HepG2 (cell line): ENCODE measurements around the gene FAM174C. TPM values are rescaled to one million over a fixed set of nuclear protein-coding genes. Genes with fewer than 3 reads are reported as not detected.
A peak's percentile ranks its signal among the peaks of the same experiment; 100 is the strongest.

Source experiments
- ATAC-seq: fragments of 200-7000 bp; cut with Tn5 transposase; 3 replicates; pipeline ENCODE4 v1.9.1; 2020; ENCODE audit warnings: mild to moderate bottlenecking, moderate library complexity
- BruUV-seq: library from RNA; stranded (reverse); fragments of 400-500 nt; replicated peaks from 2 replicates; lab custom pipeline; 2021; lab: Mats Ljungman, UMichigan
- CTCF ChIA-PET: fragments of 300-600 bp; formaldehyde crosslinking; extraction: SDS; loops from one replicate; lab custom pipeline; 2021; ENCODE audit warnings: low total read pairs, inconsistent platforms, low intra/inter-chr PET ratio; lab: Yijun Ruan, JAX
- POLR2A ChIA-PET: fragments of 350-600 bp; sonication (Branson Sonifier 250); formaldehyde crosslinking; loops from one replicate; lab custom pipeline; 2020; ENCODE audit warnings: antibody characterized with exemption, inconsistent platforms; lab: Yijun Ruan, JAX
- DNase-seq: peaks from one replicate; pipeline ENCODE4 v3.0.0-alpha.2; 2015; ENCODE audit warnings: low spot score
- FAIRE-seq: peaks from 3 replicates; lab custom pipeline; 2011; peaks lifted over from hg19 to GRCh38; lab: Jason Lieb, UNC
- H2AFZ ChIP-seq: one replicate; pipeline ENCODE4 v1.6.1; 2011; ENCODE audit warnings: low read length, inconsistent platforms
- H3K27ac ChIP-seq: fragments of 300-600 bp; 3 replicates; pipeline ENCODE4 v1.8.0; 2011; ENCODE audit warnings: mixed run types, mild to moderate bottlenecking, mixed read lengths, low read length, inconsistent platforms; ENCODE audit not compliant: insufficient read depth; ENCODE audit errors: extremely low read length
- H3K27me3 ChIP-seq, 2 experiments: fragments of 200-600 bp in 1 of 2; 2 replicates in 1 of 2; 3 replicates in 1 of 2; pipeline versions ENCODE4 v1.6.0 to v1.8.0; 2011; ENCODE audit warnings: low read length in 2 of 2, mild to moderate bottlenecking in 2 of 2, moderate library complexity in 2 of 2, inconsistent platforms in 1 of 2; ENCODE audit not compliant: insufficient read depth in 2 of 2, control insufficient read depth in 1 of 2
- H3K36me3 ChIP-seq, 2 experiments: fragments of 200-600 bp in 1 of 2; replicated peaks in 1 of 2; 2 replicates in 1 of 2; 3 replicates in 1 of 2; pipeline versions ENCODE4 v1.5.1 to v1.8.0; 2011; ENCODE audit warnings: low read length in 2 of 2, inconsistent platforms in 1 of 2; ENCODE audit not compliant: insufficient read depth in 2 of 2, control insufficient read depth in 1 of 2
- H3K4me1 ChIP-seq: 2 replicates; pipeline ENCODE4 v1.5.1; 2012; ENCODE audit warnings: low read length, inconsistent platforms; ENCODE audit not compliant: insufficient read depth
- H3K4me2 ChIP-seq: 2 replicates; pipeline ENCODE4 v1.6.0; 2011; ENCODE audit warnings: low read depth, low read length, inconsistent platforms
- H3K4me3 ChIP-seq, 3 experiments: fragments of 200-600 bp in 1 of 3; sonication (generic), shearing (Covaris generic) in 1 of 3; replicated peaks in 1 of 3; 2 replicates each; pipeline ENCODE4 v1.5.1; 2011 to 2016; ENCODE audit warnings: low read length in 3 of 3, inconsistent platforms in 2 of 3, low read depth in 2 of 3, mild to moderate bottlenecking in 2 of 3, control low read depth in 1 of 3, mixed read lengths in 1 of 3; ENCODE audit not compliant: insufficient read depth in 1 of 3
- H3K79me2 ChIP-seq: one replicate; pipeline ENCODE4 v1.6.1; 2011; ENCODE audit warnings: low read length, inconsistent platforms; ENCODE audit not compliant: insufficient read depth
- H3K9ac ChIP-seq: 2 replicates; pipeline ENCODE4 v1.6.0; 2011; ENCODE audit warnings: mild to moderate bottlenecking, low read depth, low read length, inconsistent platforms; ENCODE audit not compliant: insufficient read depth
- H3K9me3 ChIP-seq: 2 replicates; pipeline ENCODE4 v1.5.1; 2012; ENCODE audit warnings: mild to moderate bottlenecking, low read length
- H4K20me1 ChIP-seq: 2 replicates; pipeline ENCODE4 v1.6.0; 2011; ENCODE audit warnings: inconsistent platforms, mild to moderate bottlenecking, low read length, moderate library complexity; ENCODE audit not compliant: insufficient read depth
- GTF2F1 ChIP-seq: fragments of 150-350 bp; IDR thresholded peaks from 2 replicates; pipeline ENCODE4 v1.6.1; 2014; ENCODE audit warnings: low read length
- MIER3 ChIP-seq: IDR thresholded peaks from 2 replicates; pipeline ENCODE4 v1.6.1; 2016; ENCODE audit warnings: missing compliant biosample characterization, borderline replicate concordance
- SMC3 ChIP-seq: IDR thresholded peaks from 2 replicates; pipeline ENCODE4 v1.6.1; 2011; ENCODE audit warnings: low read length, improper control_type of control experiment
- U2AF2 ChIP-seq: fragments of 200-400 bp; formaldehyde crosslinking; IDR thresholded peaks from 2 replicates; pipeline ENCODE4 v1.6.1; 2017; ENCODE audit warnings: low read depth, mild to moderate bottlenecking, low read length
- ZNF224 ChIP-seq: sonication (generic); formaldehyde crosslinking; IDR thresholded peaks from 2 replicates; pipeline ENCODE4 v1.5.0; 2020; ENCODE audit warnings: mild to moderate bottlenecking, missing genetic modification reagents
- ZNF552 ChIP-seq: sonication (generic); formaldehyde crosslinking; IDR thresholded peaks from 2 replicates; pipeline ENCODE4 v1.9.0; 2022; ENCODE audit warnings: missing genetic modification reagents, mild to moderate bottlenecking, borderline replicate concordance
- ZNF816 ChIP-seq: sonication (generic); formaldehyde crosslinking; IDR thresholded peaks from 2 replicates; pipeline ENCODE4 v1.8.0; 2022; ENCODE audit warnings: missing genetic modification reagents, mild to moderate bottlenecking, borderline replicate concordance
- WGBS: methylation state at CpG from one replicate; pipeline ENCODE4 v1.1.6; 2017; ENCODE audit warnings: low lambda C conversion rate; 5-methylcytosine and 5-hydroxymethylcytosine counted together
- in situ Hi-C: cut with HindIII; loops from 2 replicates; pipeline ENCODE4 v1.10.0; 2017; ENCODE audit warnings: low pct_unique_long_range_greater_than_20kb; ENCODE audit not compliant: extremely low pct_ligation_motif_present
- intact Hi-C: fragments of 100-400 bp; cut with micrococcal nuclease; formaldehyde crosslinking; loops from one replicate; pipeline ENCODE4 v1.10.0; 2022; ENCODE audit not compliant: unreplicated experiment
- polyA plus RNA-seq, 8 experiments: library from polyadenylated mRNA; depleted of rRNA in 3 of 8; stranded (reverse) in 7 of 8; unstranded in 1 of 8; fragments of >200 nt; fragmentation: Illumina TruSeq in 4 of 8; extraction: Trizol in 4 of 8; gene quantifications; 2 replicates each; pipeline versions ENCODE4 v1.2.1 to v1.2.3, GENCODE V29; 2011 to 2016; ENCODE audit warnings: low read depth in 4 of 8, missing spikeins in 1 of 8, mixed read lengths in 1 of 8; ENCODE audit not compliant: insufficient read depth in 1 of 8
- total RNA-seq, 5 experiments: library from RNA; depleted of rRNA; stranded (reverse); fragments of >200 nt; fragmentation: Illumina TruSeq; extraction: Trizol; gene quantifications; 2 replicates each; pipeline ENCODE4 v1.2.3, GENCODE V29; 2016; ENCODE audit warnings: low read depth in 1 of 5

FAM174C gene
- total and polyA plus RNA-seq, 2 of the 13 experiments (the other 11 are each of a cell fraction or from before 2014, with no cell fraction given): 19.5 to 31.3 TPM

DNA sequence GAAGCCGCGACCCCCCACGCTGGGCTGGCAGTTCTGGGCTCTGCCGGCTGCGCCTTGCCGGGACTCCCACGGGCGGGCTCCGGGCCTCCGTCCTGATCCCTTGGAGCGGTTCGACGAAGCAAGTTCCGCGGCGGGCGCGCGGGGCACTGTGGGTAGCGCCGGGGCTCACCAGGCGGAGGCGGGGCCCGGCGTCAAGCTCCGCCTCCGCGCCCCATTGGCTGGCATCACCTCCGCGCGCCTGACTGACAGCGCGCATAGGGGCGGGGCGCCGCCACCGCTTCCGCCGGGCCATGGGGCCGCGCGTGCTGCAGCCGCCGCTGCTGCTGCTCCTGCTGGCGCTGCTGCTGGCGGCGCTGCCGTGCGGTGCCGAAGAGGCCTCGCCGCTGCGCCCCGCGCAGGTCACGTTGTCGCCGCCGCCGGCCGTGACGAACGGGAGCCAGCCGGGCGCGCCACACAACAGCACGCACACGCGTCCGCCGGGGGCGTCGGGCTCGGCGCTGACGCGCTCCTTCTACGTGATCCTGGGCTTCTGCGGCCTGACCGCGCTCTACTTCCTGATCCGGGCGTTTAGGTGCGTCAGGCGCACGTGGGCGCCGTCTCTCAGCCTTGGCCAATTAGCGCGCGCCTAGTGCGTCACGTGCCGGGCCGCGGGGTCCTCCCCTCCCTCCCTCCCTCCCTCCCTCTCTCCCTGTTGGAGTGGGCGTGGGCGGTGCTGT lies at the start of gene FAM174C (continued):
- TF ChIP-seq U2AF2 (0 out of 2 replicates have a peak, but pooled peaks have one; percentile 21), MIER3 (CRISPR knock-in tag) (no peak; the same call in 1 of the 2 replicates), ZNF816 (CRISPR knock-in tag) (peak; percentile 73; the same call in 1 of the 2 replicates), GTF2F1 (no peak), SMC3 (no peak)
- TF ChIP-seq, all 625 proteins: peak for 212

DNA sequence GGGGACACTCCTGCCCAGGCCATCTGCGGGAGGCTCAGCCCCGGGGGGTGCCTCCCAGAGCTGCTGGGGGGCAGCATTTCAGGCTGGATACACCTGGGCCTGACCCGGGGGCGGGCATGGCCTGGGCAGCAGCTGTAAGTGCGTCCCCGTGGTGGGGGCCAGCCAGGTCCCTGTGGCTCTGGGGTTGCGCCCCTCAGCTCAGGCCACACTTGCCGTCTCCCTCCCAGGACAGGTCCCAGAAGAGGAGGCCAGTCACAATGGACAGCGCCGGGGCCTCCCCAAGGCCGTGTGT lies 49.2 kb upstream of the FAM174C start:
- peaks cover 13 to 17% of the 10 kb centered on the region in 2 experiments; a peak in 4 of 5 replicates for H3K36me3 ChIP-seq
- no TSS peak for BruUV-seq
- FAIRE-seq (no peak), ATAC-seq (no peak; the same call in 2 of the 3 replicates), DNase-seq (no peak)
- H3K4me2 ChIP-seq: no peak overlapping the region
- H2AFZ ChIP-seq: no peak overlapping the region
- POLR2A ChIA-PET: no interaction called here
- no peaks in the 10 kb centered on the region for H3K27me3 ChIP-seq
- TF ChIP-seq ZNF552 (CRISPR knock-in tag): no peak
- no peak for TF ChIP-seq ZNF224
- CTCF ChIA-PET: no interaction called here
- no peaks in the 10 kb centered on the region for H3K79me2 ChIP-seq
- in situ Hi-C loops (no loop called here), intact Hi-C loops (no loop called here)
- H3K4me1 ChIP-seq: peaks cover 12% of the 10 kb centered on the region; the same call in 1 of the 2 replicates
- no peak overlapping the region for H3K4me3 ChIP-seq
- no peaks in the 10 kb centered on the region for H3K9me3 ChIP-seq
- no peak overlapping the region for H3K9ac ChIP-seq
- no peaks in the 10 kb centered on the region for H4K20me1 ChIP-seq
- no peak overlapping the region for H3K27ac ChIP-seq
- no CpG with 5 or more reads among the region's 11 CpGs for WGBS
